Hepatocyte (in vitro differentiated cells): ENCODE data around the gene PTPN1. TPM values are rescaled to one million over a fixed set of nuclear protein-coding genes. Genes with fewer than 3 reads are reported as not detected.
"Not testable (repeated sequence)": the region's sequence is repeated elsewhere in the genome, so short reads cannot be mapped to it uniquely, and the experiment has no call there.

Experiments used
- DNase-seq: peaks from one replicate; pipeline ENCODE4 v3.0.0-alpha.2; 2016; ENCODE audit warnings: low spot score
- H2AFZ ChIP-seq: fragments of 200-600 bp; sonication (generic); 2 replicates; pipeline ENCODE4 v1.6.0; 2016; ENCODE audit warnings: antibody characterized with exemption, mild to moderate bottlenecking
- H3K27ac ChIP-seq: fragments of 200-600 bp; sonication (generic); 2 replicates; pipeline ENCODE4 v1.5.1; 2016; ENCODE audit warnings: mild to moderate bottlenecking
- H3K27me3 ChIP-seq: fragments of 200-600 bp; sonication (generic); 2 replicates; pipeline ENCODE4 v1.6.1; 2016
- H3K36me3 ChIP-seq: fragments of 200-600 bp; sonication (generic); replicated peaks from 2 replicates; pipeline ENCODE4 v1.5.1; 2016; ENCODE audit warnings: low read depth; ENCODE audit not compliant: insufficient read depth
- H3K4me1 ChIP-seq: fragments of 200-600 bp; sonication (generic); 2 replicates; pipeline ENCODE4 v1.5.1; 2016; ENCODE audit warnings: mild to moderate bottlenecking, moderate library complexity; ENCODE audit not compliant: insufficient read depth
- H3K4me2 ChIP-seq: fragments of 200-600 bp; sonication (generic); 2 replicates; pipeline ENCODE4 v1.6.0; 2016
- H3K4me3 ChIP-seq: fragments of 200-600 bp; sonication (generic); 2 replicates; pipeline ENCODE4 v1.5.1; 2016; ENCODE audit warnings: mild to moderate bottlenecking
- H3K79me2 ChIP-seq: fragments of 200-600 bp; sonication (generic); 2 replicates; pipeline ENCODE4 v1.6.0; 2017; ENCODE audit warnings: mild to moderate bottlenecking
- H3K9me2 ChIP-seq: fragments of 200-600 bp; sonication (generic); replicated peaks from 2 replicates; pipeline ENCODE4 v1.6.0; 2017; ENCODE audit warnings: mild to moderate bottlenecking; ENCODE audit not compliant: insufficient read depth
- H3K9me3 ChIP-seq: fragments of 200-600 bp; sonication (generic); 2 replicates; pipeline ENCODE4 v1.5.1; 2016; ENCODE audit warnings: low read depth, mild to moderate bottlenecking
- H4K20me1 ChIP-seq: fragments of 200-600 bp; sonication (generic); 2 replicates; pipeline ENCODE4 v1.6.0; 2016; ENCODE audit warnings: mild to moderate bottlenecking; ENCODE audit not compliant: insufficient read depth, poor library complexity, severe bottlenecking
- EZH2 ChIP-seq: fragments of 200-600 bp; sonication (generic); IDR thresholded peaks from 2 replicates; pipeline ENCODE4 v1.6.1; 2016; ENCODE audit warnings: antibody characterized with exemption, mild to moderate bottlenecking, borderline replicate concordance
- EZH2phosphoT487 ChIP-seq: fragments of 200-600 bp; sonication (generic); IDR thresholded peaks from one replicate; pipeline ENCODE4 v1.6.1; 2018; ENCODE audit warnings: antibody characterized with exemption, mild to moderate bottlenecking, low read depth, moderate library complexity; ENCODE audit not compliant: unreplicated experiment, severe bottlenecking
- WGBS: methylation state at CpG from one replicate; pipeline ENCODE4 v1.1.6; 2016; ENCODE audit warnings: low lambda C conversion rate; ENCODE audit errors: missing lambda C conversion rate; 5-methylcytosine and 5-hydroxymethylcytosine counted together
- polyA plus RNA-seq: library from polyadenylated mRNA; unstranded; fragments of >200 nt; fragmentation: Nextera tagmentation; extraction: Ambion mirVana; gene quantifications from 2 replicates; pipeline ENCODE4 v1.2.1, GENCODE V29; 2016
- total RNA-seq: library from RNA; depleted of rRNA; stranded (reverse); fragments of >200 nt; gene quantifications from 2 replicates; pipeline ENCODE4 v1.2.3, GENCODE V29; 2014
- TF ChIP-seq, protein P1 (sequence below): fragments of 200-600 bp; sonication (generic); IDR thresholded peaks from 2 replicates; pipeline ENCODE4 v1.5.1; 2016; ENCODE audit warnings: antibody characterized with exemption, mild to moderate bottlenecking; ENCODE audit not compliant: poor library complexity

PTPN1 gene
- total and polyA plus RNA-seq, 2 experiments from 2014 or later: 22.0 to 32.1 TPM

DNA sequence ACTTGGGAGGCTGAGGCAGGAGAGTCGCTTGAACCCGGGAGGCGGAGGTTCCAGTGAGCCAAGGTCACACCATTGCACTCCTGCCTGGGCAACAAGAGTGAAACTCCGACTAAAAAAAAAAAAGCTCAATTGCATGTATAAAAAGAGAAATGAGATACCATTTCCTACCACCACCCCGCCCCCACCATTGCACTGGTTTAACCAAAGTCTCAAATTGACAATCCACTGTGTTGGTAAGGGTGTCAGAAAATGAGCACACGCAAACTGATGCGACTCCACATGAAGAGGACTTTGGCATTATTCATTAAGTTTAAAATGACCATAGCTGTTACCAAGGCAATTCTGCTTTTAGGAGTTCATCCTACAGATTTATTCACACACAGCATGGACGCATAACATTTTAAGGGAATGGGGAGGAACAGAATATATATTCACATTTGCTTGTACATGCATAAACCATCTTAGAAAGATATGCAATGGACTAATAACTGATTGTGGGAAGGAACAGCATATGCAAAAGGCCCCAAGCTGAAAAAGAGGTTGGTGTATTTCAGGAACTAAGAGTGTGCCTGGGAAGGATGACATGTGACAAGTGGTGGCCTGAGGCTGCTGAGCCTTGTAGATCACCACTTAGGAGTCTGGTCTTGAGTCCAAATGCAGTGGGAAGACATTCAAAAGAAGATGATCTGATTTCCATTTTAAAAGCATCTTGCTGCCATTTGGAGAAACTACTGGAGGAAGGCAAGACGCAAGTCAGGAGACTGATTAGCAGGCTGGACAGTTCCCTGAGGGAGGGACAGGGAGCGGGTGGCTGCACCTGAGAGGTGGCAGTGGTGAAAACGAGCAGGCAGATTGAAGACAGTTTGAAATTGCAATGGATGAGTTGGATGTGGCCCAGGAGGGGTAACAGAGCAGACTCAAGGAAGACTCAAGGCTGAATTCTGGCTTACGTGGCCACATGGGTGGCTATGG is 37.2 kb upstream of the PTPN1 start:
- H3K27me3 ChIP-seq: no peaks in the 10 kb centered on the region
- H3K4me3 ChIP-seq: no peak overlapping the region
- no peaks in the 10 kb centered on the region for H3K9me3 ChIP-seq
- no peaks in the 10 kb centered on the region for H3K36me3 ChIP-seq
- no peaks in the 10 kb centered on the region for H3K4me1 ChIP-seq
- no peaks in the 10 kb centered on the region for H3K79me2 ChIP-seq
- WGBS: 85% methylated on average over 11 of the region's 12 CpGs
- no peaks in the 10 kb centered on the region for H3K9me2 ChIP-seq
- TF ChIP-seq, protein P1, sequence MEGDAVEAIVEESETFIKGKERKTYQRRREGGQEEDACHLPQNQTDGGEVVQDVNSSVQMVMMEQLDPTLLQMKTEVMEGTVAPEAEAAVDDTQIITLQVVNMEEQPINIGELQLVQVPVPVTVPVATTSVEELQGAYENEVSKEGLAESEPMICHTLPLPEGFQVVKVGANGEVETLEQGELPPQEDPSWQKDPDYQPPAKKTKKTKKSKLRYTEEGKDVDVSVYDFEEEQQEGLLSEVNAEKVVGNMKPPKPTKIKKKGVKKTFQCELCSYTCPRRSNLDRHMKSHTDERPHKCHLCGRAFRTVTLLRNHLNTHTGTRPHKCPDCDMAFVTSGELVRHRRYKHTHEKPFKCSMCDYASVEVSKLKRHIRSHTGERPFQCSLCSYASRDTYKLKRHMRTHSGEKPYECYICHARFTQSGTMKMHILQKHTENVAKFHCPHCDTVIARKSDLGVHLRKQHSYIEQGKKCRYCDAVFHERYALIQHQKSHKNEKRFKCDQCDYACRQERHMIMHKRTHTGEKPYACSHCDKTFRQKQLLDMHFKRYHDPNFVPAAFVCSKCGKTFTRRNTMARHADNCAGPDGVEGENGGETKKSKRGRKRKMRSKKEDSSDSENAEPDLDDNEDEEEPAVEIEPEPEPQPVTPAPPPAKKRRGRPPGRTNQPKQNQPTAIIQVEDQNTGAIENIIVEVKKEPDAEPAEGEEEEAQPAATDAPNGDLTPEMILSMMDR: no peak
- TF ChIP-seq EZH2phosphoT487 (no peak), EZH2 (no peak)
- DNase-seq: no peak
- no peaks in the 10 kb centered on the region for H4K20me1 ChIP-seq
- H3K4me2 ChIP-seq: no peak overlapping the region
- H2AFZ ChIP-seq: no peak overlapping the region
- no peak overlapping the region for H3K27ac ChIP-seq

DNA sequence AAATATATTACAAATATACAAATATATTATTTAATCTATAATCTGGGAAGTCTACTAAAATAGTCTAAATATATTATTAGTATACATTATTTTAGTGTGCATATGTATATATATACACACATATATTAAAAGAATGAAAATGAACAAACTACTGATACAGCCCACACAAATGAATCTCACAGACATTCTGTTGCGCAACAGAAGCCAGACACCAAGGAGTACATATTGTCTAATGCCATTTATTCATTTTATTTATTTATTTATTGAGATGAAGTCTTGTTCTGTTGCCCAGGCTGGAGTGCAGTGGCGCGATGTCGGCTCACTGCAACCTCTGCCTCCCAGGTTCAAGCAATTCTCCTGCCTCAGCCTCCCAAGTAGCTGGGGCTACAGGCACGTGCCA is 35.8 kb upstream of the PTPN1 start:
- H3K4me3 ChIP-seq, DNase-seq, H3K4me2 ChIP-seq, H3K27ac ChIP-seq, H3K79me2 ChIP-seq, H3K27me3 ChIP-seq, H3K9me2 ChIP-seq, H4K20me1 ChIP-seq, H2AFZ ChIP-seq, H3K36me3 ChIP-seq, H3K9me3 ChIP-seq, H3K4me1 ChIP-seq: not testable (repeated sequence)
- 97% methylated on average over 5 of the region's 5 CpGs for WGBS

DNA sequence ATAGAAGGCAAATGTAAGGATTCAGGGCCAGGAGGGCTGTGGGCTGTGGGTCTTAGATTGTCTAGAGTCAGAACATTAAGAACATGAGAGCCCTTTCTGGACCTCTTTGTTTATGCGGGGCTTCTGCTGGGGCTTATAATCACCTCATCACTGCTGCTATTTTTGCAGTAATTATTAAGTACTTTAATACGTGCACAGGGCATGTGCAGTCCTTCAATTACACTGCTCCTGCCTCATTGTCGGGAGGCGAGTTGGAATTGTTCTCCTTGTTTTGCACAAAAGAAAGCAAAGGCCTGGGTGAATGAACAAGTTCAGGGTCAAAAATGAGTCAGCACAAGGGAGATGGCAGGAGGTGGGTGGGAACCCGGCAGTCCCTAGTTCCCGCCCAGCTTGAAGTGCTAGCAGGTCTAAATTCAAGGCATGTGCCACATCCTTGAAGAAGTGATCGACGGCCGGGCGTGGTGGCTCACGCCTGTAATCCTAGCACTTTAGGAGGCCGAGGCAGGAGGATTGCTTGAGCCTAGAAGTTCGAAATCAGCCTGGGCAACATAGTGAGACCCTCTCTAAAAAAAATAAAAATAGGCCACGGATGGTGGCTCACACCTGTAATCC is 34.4 kb upstream of the PTPN1 start:
- no peak for DNase-seq
- Histone ChIP-seq H3K27me3 (no peaks in the 10 kb centered on the region), H2AFZ (peak overlapping the region; percentile 25), H3K4me3 (no peak overlapping the region), H3K4me2 (no peak overlapping the region), H3K36me3 (no peaks in the 10 kb centered on the region), H3K79me2 (no peaks in the 10 kb centered on the region), H3K27ac (peak overlapping the region; percentile 16), H3K9me3 (no peaks in the 10 kb centered on the region), H3K4me1 (no peaks in the 10 kb centered on the region), H3K9me2 (no peaks in the 10 kb centered on the region), H4K20me1 (no peaks in the 10 kb centered on the region)
- TF ChIP-seq, protein P1: no peak
- TF ChIP-seq EZH2phosphoT487: no peak
- no peak for TF ChIP-seq EZH2
- WGBS: 73% methylated on average over 14 of the region's 14 CpGs

DNA sequence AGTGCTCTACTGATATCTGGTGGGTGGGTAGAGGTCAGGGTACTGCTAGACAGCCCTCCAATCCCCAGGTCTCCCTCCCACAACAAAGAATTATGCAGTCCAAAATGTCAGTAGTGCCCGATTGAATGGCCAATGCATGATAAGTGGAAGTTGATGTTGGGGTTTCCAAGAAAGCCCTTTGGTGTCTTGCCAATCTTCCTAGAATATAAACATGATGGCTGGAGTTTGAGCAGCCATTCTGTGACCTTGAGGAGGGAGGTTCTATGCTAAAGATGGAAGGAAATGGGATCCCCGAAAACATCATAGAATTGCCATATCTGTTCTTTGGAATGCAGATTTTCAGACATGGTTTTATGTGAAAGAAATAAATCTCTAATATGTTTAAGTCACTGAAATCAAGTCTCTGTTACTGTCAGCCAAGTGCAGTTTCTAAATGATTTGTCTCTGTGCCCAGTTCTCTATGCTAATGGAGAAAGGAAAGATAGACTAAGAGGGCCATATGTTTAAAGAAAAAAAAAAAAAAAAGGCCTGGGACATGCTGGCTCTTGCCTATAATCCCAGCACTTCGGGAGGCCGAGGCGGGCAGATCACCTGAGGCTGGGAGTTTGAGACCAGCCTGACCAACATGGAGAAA is 32.8 kb upstream of the PTPN1 start:
- Histone ChIP-seq H3K9me2 (no peaks in the 10 kb centered on the region), H3K27ac (no peak overlapping the region), H3K4me2 (no peak overlapping the region), H3K9me3 (no peaks in the 10 kb centered on the region), H2AFZ (no peak overlapping the region), H3K4me1 (no peaks in the 10 kb centered on the region), H4K20me1 (no peaks in the 10 kb centered on the region), H3K4me3 (no peak overlapping the region), H3K36me3 (no peaks in the 10 kb centered on the region), H3K27me3 (no peaks in the 10 kb centered on the region), H3K79me2 (no peaks in the 10 kb centered on the region)
- no peak for DNase-seq
- TF ChIP-seq, protein P1: no peak
- TF ChIP-seq EZH2phosphoT487 (no peak), EZH2 (no peak)
- WGBS: 92% methylated on average over 5 of the region's 5 CpGs
